Epithelial cell of prostate (primary cell): ENCODE data around the gene DPM3.
"Not testable (repeated sequence)": the region's sequence is repeated elsewhere in the genome, so short reads cannot be mapped to it uniquely, and the experiment has no call there.

Source experiments
- DNase-seq: peaks from one replicate; pipeline ENCODE4 v3.0.0-alpha.2; 2011; ENCODE audit warnings: low read depth, low spot score
- H3K27ac ChIP-seq: fragments of 450-650 bp; 2 replicates; pipeline ENCODE4 v1.5.1; 2017; ENCODE audit warnings: mild to moderate bottlenecking

Gene DPM3, protein sequence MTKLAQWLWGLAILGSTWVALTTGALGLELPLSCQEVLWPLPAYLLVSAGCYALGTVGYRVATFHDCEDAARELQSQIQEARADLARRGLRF

DNA sequence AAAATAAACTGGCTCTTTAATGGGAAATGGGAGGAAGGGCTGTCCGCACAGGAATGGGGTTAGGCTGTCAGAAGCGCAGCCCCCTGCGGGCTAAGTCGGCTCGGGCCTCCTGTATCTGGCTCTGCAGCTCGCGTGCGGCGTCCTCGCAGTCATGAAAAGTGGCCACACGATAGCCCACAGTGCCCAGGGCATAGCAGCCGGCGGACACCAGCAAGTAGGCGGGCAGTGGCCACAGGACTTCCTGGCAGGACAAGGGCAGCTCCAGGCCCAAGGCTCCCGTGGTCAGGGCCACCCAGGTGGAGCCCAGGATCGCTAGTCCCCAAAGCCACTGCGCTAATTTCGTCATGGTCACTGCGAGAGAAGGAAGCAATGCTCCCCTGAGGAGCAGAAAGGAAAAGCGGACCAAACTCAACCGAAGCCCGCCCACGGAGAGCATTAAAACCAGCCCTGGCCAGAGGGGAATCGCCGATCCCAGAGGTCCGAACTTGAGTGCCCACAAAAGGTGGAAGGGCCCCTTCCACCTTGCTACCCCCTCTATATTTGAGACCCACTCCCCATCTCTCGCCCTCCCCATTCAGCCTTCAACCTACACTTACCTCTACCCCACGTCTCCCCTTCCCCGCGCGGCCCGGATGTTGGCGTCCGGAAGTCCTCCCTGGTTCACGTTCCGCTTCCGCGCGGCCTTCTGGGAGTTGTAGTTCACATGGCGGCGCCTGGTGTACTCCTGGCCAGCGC, at the start of gene DPM3:
TSS of gene DPM3 (minus strand) at position 637 of the 735 bp plus-strand sequence. CDS start at position 346, 291 bp downstream.
- no peak for DNase-seq
- peak within 1 kb of the TSS; percentile 81 for H3K27ac ChIP-seq

DNA sequence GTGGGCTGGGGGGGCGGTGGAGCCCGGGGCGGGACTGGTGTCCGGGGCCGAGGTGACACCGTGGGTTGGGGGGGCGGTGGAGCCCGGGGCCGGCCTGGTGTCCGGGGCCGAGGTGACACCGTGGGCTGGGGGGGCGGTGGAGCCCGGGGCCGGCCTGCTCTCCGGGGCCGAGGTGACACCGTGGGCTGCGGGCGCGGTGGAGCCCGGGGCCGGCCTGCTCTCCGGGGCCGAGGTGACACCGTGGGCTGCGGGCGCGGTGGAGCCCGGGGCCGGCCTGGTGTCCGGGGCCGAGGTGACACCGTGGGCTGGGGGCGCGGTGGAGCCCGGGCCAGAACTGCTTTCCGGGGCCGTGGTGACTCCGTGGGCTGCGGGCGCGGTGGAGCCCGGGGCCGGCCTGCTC, 49.6 kb upstream of the DPM3 start:
- H3K27ac ChIP-seq, DNase-seq: not testable (repeated sequence)

DNA sequence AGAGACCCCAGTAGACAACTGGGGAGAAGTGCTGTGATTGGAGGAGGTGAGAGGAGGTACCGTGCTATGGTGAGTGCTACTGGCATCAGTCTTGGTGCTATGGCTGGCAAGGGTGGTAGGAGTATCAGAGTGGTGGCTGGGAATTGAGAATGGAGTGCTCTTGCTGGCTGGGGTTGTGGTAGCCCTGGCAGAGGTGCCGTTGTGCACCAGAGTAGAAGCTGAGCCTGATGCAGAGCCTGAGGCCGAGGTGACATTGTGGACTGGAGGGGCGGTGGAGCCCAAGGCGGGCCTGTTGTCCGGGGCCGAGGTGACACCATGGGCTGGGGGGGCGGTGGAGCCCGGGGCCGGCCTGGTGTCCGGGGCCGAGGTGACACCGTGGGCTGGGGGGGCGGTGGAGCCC, 47.9 kb upstream of the DPM3 start:
- DNase-seq = no peak
- H3K27ac ChIP-seq = no peak overlapping the region

DNA sequence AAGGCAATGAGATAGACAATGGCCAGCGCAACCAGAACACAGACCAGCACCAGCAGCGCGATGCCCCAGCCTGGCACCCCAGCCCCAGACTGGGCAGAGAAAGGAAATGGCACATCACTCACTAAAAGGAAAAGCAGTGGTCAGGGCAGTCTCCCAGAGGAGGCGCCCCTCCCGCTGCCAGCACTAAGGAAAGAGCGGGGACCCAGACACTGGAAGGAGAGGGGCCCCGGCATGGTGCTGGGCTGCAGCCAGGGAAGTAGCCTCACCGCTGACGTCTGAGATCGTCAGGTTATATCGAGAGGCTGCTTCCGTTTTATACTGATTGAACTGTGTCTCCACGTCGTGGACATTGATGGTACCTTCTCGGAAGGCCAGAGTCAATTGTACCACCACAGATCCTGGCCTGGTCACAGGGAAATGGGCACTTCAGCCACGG, 47.1 kb upstream of the DPM3 start:
- no peak overlapping the region for H3K27ac ChIP-seq
- no peak for DNase-seq

DNA sequence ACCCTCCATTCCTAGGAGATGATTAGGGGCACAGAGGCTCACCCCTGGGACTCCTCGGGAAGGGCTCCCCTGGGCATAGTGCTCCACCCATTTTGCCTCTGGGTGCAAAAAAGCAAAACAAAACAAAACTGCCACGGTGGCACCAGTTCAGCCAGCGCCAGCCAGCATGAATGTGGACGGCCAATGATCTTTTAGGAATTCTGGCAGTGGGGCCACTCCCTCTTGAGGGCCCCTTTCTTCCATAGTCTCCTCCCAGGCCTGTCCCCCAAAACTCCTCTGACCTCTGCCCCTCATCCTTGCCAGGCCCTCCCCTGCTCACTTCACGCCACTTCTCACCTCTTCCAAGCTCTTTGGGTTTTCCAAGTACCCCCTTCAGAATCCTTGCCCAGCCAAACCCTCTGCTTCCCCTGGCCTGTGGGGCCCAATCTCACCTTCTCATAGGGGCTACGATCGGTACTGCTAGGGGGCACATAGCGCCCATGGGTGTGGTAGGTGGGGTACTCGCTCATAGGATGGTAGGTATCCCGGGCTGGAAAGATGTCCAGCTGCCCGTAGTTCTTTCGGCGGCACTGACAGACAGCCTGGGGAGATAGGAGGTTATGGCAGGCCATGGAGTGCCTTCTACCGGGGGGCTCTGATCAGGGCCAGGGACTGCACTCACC, 46.6 kb upstream of the DPM3 start:
- no peak overlapping the region for H3K27ac ChIP-seq
- DNase-seq = no peak

DNA sequence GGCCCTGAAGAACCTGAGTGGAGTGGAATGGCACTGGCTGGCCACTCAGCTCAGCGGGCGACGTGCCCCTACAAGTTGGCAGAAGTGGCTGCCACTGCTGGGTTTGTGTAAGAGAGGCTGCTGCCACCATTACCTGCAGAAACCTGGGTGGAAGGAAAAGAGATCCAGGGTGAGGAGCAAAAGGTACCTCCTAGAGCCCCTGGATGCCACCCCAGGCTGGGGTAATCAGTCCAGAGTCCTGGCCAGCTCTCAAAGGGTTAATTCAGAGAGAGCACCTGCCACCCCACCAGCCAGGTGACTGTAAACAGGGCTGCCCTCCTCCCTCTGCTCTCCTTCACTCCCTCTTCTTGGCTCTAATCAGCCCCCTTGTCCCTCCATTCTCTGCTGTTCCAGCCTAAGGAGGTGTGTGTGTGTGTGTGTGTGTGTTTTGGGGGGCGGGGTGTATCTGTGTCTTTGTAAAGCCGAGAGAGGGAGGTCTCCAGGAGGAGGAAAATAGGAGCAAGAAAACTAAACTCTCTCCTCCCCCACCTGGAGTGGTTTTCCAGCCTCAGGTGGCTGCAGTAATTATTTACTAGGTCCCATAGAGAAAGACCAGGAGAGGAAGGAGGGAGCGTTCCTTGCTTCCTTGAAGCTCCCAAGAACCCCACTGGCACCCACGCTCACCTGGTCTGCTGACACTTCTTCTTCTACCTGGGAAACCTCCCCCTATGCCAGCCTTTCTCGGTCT, 45.9 kb upstream of the DPM3 start:
- no peak overlapping the region for H3K27ac ChIP-seq
- DNase-seq = no peak

DNA sequence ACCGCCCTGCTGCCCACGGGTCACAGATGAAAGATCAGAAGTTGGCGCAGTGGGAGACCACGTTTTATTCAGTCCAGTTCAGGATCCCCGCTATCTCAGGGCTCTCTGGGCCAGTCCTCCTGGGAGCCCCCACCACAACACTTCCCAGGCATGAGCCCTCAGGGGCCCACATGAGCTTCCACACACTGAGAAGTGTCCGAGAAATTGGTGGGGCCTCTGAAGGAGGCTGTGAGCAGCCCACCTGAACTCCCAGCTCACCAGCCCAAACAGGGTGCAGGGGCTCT, 45.4 kb upstream of the DPM3 start:
- H3K27ac ChIP-seq = no peak overlapping the region
- DNase-seq = no peak

DNA sequence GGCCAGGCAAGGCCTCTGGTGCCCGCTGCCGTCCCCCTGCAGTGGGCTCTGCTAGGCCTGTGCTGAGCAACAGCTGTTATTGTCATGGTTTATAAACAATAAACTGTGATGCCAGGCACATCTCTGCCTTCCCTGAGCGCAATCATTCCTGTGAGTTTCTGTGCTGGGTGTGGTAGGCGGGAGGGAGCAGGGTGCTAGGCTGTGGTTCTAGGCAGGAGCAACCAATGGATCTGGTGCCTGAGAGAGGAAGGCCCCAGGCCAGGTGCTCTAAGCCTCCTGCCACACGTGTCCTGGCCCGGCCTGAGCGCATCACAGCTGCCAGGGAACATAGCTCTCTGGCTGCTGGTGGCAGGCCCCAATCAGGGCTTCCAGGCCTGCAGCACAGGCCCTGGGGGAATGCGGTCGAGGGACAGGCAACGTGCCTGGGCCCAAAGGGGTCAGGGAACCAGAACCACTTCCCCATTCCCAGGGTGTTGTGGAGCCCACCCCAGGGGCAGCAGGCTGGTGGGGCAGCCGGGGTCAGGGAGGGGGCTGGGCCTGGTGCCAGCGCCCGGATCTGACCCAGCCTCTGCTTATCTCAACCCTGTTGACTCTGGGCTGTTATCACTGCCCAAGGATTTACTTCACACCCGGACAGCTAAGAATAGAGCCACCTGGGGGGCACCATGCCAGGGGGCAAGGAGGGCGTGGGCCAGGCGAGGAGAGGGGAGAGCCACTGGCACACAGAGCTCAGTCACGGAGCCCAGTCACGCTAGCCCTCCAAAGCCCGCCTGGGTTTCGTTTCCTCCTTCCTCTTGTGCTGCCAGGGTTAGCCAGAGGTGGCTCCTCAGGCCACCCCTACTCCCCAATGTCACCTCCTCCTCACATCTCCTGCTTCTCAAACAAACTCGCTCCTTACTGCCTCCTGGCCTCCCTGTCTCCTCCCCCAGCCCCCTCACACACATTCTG, 44.8 kb upstream of the DPM3 start:
- DNase-seq = no peak
- H3K27ac ChIP-seq = no peak overlapping the region

DNA sequence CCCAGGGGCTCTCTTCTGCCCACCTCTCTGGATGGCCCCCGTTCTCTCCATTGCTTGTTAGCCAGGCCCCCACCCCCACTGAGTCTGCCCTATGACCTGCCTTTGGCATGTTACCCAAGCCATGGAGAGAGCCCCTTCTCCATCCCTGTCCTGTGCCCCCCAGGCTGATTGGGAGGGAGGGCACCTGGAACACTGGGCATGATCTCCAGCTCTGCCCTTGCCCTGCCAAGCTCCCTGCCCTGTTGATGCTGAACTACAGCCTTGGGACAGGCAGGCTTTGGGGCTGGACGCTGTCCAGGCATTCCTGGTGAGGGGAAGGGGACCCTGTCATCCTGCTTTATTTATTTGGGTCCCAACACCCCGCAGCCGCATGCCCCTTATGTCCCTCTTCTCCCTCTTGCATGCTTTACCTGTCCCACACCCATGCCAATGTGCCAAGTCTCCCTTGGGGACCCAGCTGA, 44.0 kb upstream of the DPM3 start:
- DNase-seq = no peak
- no peak overlapping the region for H3K27ac ChIP-seq

DNA sequence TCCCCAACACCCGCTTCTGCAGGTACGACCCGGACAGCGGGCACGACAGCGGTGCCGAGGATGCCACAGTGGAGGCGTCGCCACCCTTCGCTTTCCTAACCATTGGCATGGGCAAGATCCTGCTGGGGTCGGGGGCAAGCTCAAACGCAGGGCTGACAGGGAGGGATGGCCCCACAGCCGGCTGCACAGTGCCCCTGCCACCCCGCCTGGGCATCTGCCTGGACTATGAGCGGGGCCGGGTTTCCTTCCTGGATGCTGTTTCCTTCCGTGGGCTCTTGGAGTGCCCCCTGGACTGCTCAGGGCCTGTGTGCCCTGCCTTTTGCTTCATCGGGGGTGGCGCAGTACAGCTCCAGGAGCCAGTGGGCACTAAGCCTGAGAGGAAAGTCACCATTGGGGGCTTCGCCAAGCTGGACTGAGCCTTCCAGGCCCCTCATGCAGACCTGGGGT, 43.5 kb upstream of the DPM3 start:
- no peak overlapping the region for H3K27ac ChIP-seq
- no peak for DNase-seq

GRCh38 chr1:155182052-155182550, 41.8 kb upstream of the DPM3 start:
- H3K27ac ChIP-seq = no peak overlapping the region
- DNase-seq = no peak

DNA sequence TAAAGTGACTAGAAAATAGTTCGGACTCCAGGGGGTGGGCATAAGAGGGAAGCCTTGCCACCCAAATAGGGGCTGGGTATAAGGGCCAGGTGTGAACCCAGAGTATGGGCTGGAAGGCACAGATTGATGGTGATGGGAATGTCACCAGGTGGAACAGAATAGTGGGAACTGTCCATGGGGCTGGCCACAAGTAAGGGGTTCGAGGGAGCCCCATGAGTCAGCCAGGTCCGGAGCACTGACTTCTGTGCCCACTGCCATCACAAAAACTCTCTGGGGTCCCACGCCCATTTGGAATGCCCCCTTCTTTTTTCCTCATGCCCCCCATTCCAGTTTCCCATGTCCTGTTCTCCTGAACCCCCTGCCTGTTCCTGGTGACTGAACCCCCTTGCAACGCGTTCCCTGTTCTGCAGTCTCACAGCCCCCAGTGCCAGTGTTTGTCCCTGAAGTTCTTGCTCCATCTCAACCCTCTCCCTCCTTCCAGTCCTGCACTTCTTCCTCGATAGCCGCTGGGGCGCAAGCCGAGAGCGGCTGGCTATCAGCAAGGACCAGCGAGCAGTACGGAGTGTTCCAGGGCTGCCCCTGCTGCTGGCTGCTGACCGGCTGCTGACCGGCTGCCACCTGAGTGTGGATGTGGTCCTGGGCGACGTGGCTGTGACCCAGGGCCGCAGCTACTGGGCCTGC, 41.2 kb upstream of the DPM3 start:
- no peak for DNase-seq
- no peak overlapping the region for H3K27ac ChIP-seq

DNA sequence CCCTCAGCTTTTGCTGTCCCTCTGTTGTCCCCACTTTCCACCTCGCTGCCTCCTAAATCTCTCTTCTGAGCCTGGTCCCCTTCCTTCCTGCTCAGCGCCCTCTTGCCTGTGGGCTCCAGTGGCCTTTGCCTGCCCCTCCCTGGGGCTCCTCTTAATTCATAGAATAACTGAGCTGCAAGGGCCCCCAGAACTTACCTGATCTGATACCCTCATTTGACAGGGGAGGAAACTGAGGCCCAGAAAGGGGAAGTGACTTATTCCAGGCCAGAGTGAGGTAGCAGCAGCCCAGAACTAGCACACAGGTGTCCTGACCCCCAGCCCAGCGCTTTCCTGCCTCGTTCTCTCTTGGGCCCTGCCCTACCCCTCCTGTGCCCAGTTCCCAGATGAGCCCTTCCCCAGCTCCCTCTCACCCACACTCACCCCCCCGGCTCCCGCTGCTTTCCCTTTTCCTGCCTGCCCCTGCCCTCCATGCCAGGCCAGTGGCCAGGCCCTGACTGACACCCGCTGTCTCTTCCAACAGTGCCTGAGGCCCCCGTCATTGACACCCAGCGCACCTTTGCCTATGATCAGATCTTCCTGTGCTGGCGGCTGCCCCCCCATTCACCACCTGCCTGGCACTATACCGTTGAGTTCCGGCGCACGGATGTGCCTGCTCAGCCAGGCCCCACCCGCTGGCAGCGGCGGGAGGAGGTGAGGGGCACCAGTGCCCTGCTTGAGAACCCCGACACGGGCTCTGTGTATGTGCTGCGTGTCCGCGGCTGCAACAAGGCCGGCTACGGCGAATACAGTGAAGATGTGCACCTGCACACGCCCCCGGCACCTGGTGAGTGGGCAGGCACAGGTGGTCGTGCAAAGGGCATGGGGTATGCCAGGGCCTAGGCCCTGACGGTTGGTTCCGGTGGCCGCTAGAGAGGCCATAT, 39.0 kb upstream of the DPM3 start:
- no peak for DNase-seq
- H3K27ac ChIP-seq = no peak overlapping the region

DNA sequence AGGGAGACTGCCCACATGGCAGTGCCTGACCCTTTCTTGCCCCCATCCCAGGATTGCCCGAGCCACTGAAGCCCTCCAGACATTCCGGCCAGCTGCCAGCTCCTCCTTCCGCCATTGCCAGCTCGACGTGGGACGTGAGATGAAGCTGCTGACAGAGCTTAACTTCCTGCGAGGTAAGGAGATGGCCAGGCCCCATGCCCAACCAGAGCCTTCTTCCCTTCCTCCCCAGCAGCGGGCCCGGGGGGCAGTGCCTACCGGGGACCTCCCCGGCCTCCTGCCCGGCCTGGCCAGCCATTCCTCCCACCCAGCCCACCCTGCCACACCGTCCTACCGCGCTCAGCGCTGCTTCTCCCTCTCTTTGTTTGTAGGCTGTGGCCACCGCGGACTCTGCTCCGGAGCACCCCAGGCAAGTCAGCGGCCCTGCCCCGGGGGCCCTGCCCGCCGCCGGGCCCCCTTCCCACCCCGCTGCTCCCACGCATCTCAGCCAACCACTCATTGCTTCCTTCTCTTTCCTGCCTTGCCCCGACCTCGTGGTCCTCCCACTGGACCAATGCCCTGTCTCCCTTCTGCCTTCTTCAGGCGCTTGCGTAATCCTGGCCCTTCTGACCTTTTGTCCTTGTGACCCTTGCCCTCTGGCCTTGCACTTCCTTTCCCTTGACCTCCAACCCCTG, 38.2 kb upstream of the DPM3 start:
- DNase-seq = no peak
- no peak overlapping the region for H3K27ac ChIP-seq

- no peak overlapping the region for H3K27ac ChIP-seq
- no peak for DNase-seq
These were observed 37.6 kb upstream of the DPM3 start for GRCh38 chr1:155177918-155178281.

DNA sequence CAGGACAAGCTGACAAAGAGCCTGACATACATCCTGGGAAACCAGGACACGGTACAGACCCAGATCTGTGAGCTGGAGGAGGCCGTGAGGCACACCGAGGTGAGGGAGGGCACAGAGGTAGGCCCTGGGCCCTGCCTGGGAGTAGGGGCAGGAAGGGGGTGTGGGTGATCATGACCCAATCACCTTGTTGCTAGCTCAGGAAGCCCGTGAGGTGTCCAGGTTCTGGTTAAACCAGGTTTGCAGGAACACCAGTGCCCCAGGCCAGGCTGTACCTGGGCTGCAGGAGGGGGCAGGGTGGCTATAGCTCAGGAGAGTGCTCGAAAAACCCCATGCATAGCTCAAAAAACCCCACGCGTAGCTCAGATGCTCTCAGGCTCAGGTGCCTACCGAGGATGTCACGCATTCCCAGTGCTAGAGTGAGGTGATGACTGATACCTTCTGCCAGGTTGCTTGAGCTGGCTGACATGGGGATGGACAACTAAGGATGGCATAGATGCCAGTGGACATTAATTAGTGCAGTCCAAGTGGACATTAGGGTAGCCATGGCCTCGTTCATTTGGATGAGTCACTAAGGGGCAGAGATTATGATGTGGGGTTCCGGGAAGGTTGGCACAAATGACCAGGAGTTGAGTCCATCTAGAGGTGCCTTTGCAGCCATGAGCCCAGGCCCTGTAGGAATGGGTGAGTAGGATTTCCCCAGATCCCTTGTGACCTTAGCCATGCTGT, 37.0 kb upstream of the DPM3 start:
- no peak for DNase-seq
- peak overlapping the region; percentile 22 for H3K27ac ChIP-seq

- DNase-seq = no peak
- peak overlapping the region; percentile 22 for H3K27ac ChIP-seq
These were observed 36.3 kb upstream of the DPM3 start for GRCh38 chr1:155176544-155177071.
